ENCODE measurements around the gene SLC22A7.
A peak's percentile ranks its signal among the peaks of the same experiment; 100 is the strongest.

The SLC22A7 gene

GRCh38 chr6:43273707-43274106 is 24.4 kb upstream of the SLC22A7 start:
- no peak for TF ChIP-seq CTCF (IDR thresholded peaks at IDR 0.05; ENCODE audit: borderline replicate concordance, insufficient read depth, low read depth, low read length)
- H3K4me3 ChIP-seq (ENCODE audit: low read depth, low read length): no peak overlapping the region

GRCh38 chr6:43274127-43274915 is 23.7 kb upstream of the SLC22A7 start:
- no peak overlapping the region for H3K4me3 ChIP-seq (ENCODE audit: low read depth, low read length)
- no peak for TF ChIP-seq CTCF (IDR thresholded peaks at IDR 0.05; ENCODE audit: borderline replicate concordance, insufficient read depth, low read depth, low read length)

DNA sequence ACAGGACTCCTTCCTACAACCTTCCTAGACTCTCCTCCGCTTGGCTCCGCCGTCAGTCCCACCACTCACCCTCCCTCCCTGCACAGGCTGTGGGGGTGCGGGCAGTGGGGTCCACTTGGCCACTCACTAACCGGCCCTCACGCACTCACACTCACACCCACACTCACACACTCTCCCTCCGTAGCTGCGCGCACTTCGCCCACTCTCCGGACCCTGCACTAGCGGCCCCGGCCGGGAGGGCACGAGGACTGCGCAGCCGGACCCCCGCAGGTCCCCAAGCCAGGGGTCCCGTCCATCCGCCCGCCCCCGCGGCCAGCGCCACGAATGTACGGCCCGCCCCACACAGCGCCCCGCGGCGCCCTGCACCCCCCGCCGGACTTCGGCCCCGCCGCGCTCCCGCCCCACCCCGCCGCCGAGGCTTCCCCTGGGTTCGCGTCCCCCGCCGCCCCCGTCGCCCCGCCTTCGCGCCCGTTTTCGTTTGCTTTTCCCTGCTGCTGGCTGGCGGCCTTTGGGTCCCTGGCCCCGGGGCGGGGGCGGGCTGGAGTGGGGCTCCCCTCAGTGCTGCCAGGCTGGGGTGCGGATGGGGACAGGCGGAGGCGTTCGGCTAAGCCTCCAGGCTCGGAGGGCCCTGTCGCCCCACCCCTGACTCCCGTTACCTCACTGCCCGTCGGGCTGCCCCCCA is 23.0 kb upstream of the SLC22A7 start:
- H3K4me3 ChIP-seq (ENCODE audit: low read depth, low read length): peak overlapping the region; percentile 22
- no peak for TF ChIP-seq CTCF (IDR thresholded peaks at IDR 0.05; ENCODE audit: borderline replicate concordance, insufficient read depth, low read depth, low read length)

DNA sequence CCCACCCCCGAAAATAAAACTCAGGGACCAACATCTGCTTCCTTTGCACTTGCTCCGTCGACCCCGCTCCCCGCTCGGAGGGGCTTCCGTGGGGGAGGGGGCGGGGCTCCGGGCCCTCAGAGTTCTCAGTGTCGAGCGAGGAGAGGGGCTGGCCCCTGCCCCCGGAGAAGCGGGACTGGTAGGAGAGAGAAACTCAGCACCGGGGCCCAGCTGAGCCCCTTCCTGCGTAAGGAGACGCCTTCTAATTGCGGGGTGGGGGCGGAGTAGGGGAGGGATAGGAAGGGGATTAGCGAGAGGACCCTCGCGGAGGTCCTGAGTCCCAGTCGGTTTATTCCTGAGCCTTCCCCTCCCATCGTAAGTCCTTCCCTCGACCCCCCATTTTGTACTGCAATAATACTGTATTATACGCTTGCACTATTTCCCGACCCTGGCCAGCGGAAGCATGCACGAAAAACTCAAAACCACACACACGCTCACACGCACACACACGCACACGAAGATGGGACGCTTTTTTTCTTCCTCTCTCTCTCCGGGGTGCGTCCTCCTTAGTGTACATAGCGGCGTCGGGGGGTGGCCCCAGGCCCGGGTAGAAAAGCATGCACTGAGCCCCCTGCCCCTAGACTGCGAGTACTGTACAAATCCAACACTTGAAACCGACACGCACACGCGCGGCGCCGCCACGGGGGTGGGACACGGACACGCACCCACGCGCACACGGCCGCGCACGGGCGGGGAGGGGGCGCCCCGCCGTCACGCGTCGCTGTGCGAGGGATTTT is 22.1 kb upstream of the SLC22A7 start:
- no peak for TF ChIP-seq CTCF (IDR thresholded peaks at IDR 0.05; ENCODE audit: borderline replicate concordance, insufficient read depth, low read depth, low read length)
- H3K4me3 ChIP-seq (ENCODE audit: low read depth, low read length): no peak overlapping the region

- TF ChIP-seq CTCF (IDR thresholded peaks at IDR 0.05; ENCODE audit: borderline replicate concordance, insufficient read depth, low read depth, low read length): no peak
- no peak overlapping the region for H3K4me3 ChIP-seq (ENCODE audit: low read depth, low read length)
These were observed 21.3 kb upstream of the SLC22A7 start for GRCh38 chr6:43276577-43277305.

DNA sequence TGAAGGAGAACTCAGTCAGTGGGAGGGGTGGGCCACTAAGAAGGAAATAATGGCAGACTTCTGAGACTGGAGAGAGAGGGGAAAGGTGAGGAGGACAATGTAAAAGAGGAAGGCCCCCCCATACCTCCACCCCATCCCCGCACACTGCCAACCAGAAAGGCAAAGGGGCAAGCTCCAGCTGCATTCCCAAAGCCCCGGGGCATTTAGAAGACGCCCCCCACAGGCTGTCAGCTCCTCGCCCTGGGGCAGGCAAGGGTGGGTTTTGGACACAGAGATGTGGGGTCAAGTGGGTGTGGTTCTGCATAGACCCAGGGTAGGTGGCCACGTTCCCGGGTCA is 20.8 kb upstream of the SLC22A7 start:
- H3K4me3 ChIP-seq (ENCODE audit: low read depth, low read length): no peak overlapping the region
- TF ChIP-seq CTCF (IDR thresholded peaks at IDR 0.05; ENCODE audit: borderline replicate concordance, insufficient read depth, low read depth, low read length): no peak
